Measurements from ENCODE around the gene NR3C2.

DNA sequence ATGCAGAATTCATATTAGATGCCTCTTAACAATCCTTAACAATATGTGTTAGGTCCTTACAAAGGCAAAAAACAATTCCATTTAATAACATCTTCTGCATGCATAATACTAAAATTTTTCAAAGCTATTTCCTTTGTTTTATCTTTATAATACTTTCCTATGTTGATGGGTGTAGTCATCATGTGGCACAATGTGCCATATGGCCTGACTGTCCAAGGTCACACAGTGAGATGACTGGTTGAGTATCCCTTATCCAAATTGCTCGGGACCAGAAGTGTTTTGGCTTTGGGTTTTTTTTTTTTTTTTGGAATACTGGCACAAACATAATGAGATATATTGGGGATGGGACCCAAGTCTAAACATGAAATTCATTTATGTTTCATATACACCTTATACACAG, 77.7 kb downstream of the NR3C2 start:
- TF ChIP-seq EZH2 (IDR thresholded peaks at IDR 0.05) (no peak), POLR2AphosphoS5 (IDR thresholded peaks at IDR 0.05; ENCODE audit: borderline replicate concordance, low read depth, low read length) (no peak), FOXP2 (optimal IDR thresholded peaks at IDR 0.05; ENCODE audit: control extremely low read depth, extremely low read length, insufficient read depth) (no peak)
